Measurements from ENCODE around the gene A3GALT2.

- TF ChIP-seq CTCF (conservative IDR thresholded peaks at IDR 0.05; ENCODE audit: low read length) (no peak), EZH2phosphoT487 (IDR thresholded peaks at IDR 0.05; ENCODE audit: borderline replicate concordance, low read depth, low read length) (no peak)
These were observed 33.6 kb downstream of the A3GALT2 start for GRCh38 chr1:33287317-33287716.
